HG03469 (cell line): ENCODE data around the gene ADAM8.

Experiments used
- ATAC-seq: cut with Tn5 transposase; IDR thresholded peaks from one replicate; pipeline ENCODE4 v1.9.1; 2021; ENCODE audit warnings: mild to moderate bottlenecking, moderate library complexity, moderate number of reproducible peaks; ENCODE audit not compliant: unreplicated experiment

The ADAM8 gene

DNA sequence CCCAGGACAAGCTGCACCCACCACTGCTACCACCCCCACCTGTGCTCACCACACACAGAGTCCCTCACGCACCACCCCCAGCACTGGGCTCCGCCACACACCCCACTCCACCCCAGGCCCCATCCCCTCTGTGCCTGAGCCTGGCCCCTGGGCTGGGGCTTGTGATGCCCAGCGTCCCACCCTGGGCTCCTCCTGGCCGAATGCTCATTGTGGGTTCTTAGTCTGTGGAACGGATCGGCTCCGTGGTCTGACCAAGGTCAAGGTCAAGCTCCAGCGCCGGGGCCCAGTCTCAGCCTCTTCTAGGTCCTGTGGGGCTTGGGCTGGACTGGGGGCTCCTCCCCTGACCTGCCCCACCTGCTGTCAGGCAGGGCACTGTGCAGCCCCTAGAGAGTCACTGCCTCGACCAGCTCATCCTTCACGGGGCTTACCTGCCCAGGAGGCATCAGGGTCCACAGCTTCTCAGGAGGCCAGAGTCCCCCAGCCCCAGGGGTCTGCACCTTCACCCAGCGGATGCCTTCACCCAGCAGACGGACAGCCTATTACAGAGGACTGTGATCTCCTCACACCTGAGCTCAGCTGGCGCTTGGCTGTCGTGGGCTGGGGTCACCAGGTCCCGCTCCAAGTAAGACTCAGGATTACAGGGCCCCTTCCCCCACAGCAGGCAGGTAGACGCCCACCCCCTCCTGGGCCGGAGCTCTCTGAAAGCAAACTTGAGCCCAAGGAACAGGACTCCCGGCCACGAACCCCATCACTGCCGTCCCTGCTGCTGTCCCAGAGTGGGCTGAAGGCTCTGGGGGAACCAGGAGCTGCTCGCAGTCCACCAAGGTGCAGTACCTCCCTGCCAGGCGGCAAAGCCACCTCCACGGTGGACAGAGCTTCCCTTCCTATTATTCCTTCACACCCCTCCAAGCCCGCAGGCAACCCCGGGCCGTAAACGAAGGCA, 61.9 kb downstream of the ADAM8 start:
- no peak for ATAC-seq

DNA sequence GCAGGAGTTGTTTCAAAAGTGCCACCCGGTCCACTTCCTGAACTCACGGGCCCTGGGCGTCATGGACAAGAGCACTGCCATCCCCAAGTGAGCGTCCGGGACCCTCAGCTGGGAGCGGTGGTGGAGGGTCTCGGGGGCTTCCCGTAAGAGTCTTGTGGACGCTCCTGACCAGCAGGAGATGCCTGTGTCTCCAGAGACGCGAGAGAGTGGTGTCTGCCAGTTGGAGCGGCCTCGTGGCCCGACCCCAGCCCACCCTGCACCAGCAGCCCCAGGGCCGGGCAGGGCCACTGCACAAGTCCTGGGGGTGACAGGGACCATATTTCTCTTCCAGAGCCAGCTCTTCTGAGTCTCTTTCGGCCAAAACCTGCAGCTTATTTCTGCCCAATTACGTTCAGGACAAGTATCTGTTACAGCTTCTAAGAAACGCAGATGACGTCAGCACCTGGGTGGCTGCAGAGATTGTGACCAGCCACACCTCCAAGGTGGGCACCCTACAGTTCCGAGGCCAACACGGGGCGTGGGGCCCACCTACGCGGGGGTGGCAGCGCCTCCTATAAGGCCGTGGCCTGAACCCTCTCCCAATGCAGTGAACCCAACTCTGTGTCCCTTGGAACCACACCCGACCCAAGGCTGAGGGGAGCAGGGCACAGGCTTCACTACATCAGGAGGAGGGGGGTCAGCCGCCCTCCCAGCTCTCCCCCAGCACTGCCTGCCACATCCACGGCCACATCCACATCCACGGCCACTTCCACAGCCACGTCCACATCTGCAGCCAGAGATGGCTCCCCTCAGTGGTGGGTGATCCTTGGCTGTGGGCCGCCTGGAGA, 62.8 kb downstream of the ADAM8 start:
- ATAC-seq = no peak

DNA sequence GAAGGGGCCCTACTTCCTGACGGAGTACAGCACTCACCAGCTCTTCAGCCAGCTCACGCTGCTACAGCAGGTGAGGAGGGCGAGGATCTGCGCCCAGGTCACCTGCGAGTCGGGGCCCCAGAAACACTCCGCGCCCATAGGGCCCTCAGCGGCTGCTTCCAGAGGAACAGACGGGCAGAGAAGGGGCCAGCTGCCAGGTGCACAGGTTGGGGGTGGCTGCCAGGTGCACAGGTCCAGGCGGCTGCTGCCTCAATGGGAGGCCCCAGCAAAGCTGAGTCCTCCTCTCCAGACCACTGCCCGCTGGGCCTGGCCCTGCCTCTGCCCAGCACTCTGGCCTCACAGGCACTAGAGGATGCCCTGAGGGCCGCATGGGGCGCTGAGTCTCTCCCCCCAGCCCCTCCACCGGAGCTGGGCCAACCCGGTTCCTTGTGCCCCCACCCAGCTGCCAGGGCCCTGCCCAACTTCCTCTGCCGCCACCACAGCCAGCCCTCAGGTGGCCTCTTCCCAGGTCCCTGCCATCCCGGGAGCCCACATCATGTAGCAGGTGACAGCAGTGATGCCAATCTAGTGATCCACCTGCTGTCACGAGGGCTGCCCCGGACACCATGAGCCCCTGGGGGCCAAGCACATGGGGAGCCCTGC, 63.7 kb downstream of the ADAM8 start:
- no peak for ATAC-seq
